HEK293 (cell line): ENCODE measurements around the gene FEM1A.

Experiments used
- CTCF ChIA-PET: fragments of 350-600 bp; formaldehyde crosslinking; extraction: SDS; loops from one replicate; lab custom pipeline; 2021; ENCODE audit warnings: antibody characterized with exemption; lab: Yijun Ruan, JAX
- POLR2A ChIA-PET: fragments of 300-600 bp; formaldehyde crosslinking; extraction: SDS; loops from one replicate; lab custom pipeline; 2020; ENCODE audit warnings: antibody characterized with exemption, inconsistent platforms; lab: Yijun Ruan, JAX
- H3K27ac ChIP-seq: fragments of 200-500 bp; sonication (Bioruptor generic); 2 replicates; pipeline ENCODE4 v1.5.1; 2014; ENCODE audit warnings: low read depth, low read length, control low read depth, inconsistent platforms; ENCODE audit errors: extremely low read depth
- H3K36me3 ChIP-seq, 2 experiments: fragments of 200-500 bp in 1 of 2; sonication (Bioruptor generic) in 1 of 2; 1 replicate in 1 of 2; 2 replicates in 1 of 2; pipeline ENCODE4 v1.5.1; 2014 to 2017; ENCODE audit warnings: inconsistent platforms in 2 of 2, low read length in 2 of 2; ENCODE audit not compliant: control insufficient read depth in 2 of 2, insufficient read depth in 1 of 2
- H3K4me1 ChIP-seq: fragments of 200-500 bp; sonication (Bioruptor generic); 2 replicates; pipeline ENCODE4 v1.5.1; 2014; ENCODE audit warnings: mild to moderate bottlenecking, low read length, inconsistent platforms; ENCODE audit not compliant: control insufficient read depth, insufficient read depth
- H3K4me3 ChIP-seq: 2 replicates; pipeline ENCODE4 v1.5.1; 2011; ENCODE audit warnings: low read depth, mild to moderate bottlenecking, control low read depth, low read length, moderate library complexity
- H3K9me3 ChIP-seq: fragments of 200-500 bp; sonication (Bioruptor generic); 2 replicates; pipeline ENCODE4 v1.5.1; 2014; ENCODE audit warnings: low read depth, low read length, inconsistent platforms; ENCODE audit not compliant: control insufficient read depth, insufficient read depth
- EGR2 ChIP-seq: fragments of 450-650 bp; formaldehyde crosslinking; IDR thresholded peaks from 2 replicates; pipeline ENCODE4 v1.5.1; 2016; ENCODE audit warnings: low read depth, missing biosample characterization, missing genetic modification characterization
- GLIS1 ChIP-seq: fragments of 450-650 bp; formaldehyde crosslinking; IDR thresholded peaks from 2 replicates; pipeline ENCODE4 v1.5.1; 2016; ENCODE audit warnings: missing biosample characterization, missing genetic modification characterization
- GLIS2 ChIP-seq: fragments of 450-650 bp; formaldehyde crosslinking; IDR thresholded peaks from 2 replicates; pipeline ENCODE4 v1.5.1; 2016; ENCODE audit warnings: missing biosample characterization, missing genetic modification characterization
- KLF9 ChIP-seq: fragments of 450-650 bp; formaldehyde crosslinking; IDR thresholded peaks from 2 replicates; pipeline ENCODE4 v1.5.1; 2016; ENCODE audit warnings: missing biosample characterization, missing genetic modification characterization, low read depth
- MYNN ChIP-seq: fragments of 450-650 bp; formaldehyde crosslinking; IDR thresholded peaks from 2 replicates; pipeline ENCODE4 v1.5.1; 2016; ENCODE audit warnings: missing biosample characterization, missing genetic modification characterization, borderline replicate concordance
- TCF7L2 ChIP-seq: IDR thresholded peaks from 2 replicates; pipeline ENCODE4 v1.6.1; 2011; ENCODE audit warnings: low read depth, mild to moderate bottlenecking, inconsistent platforms, low read length, moderate library complexity, borderline replicate concordance
- ZEB2 ChIP-seq: fragments of 450-650 bp; formaldehyde crosslinking; IDR thresholded peaks from 2 replicates; pipeline ENCODE4 v1.5.1; 2016; ENCODE audit warnings: missing biosample characterization, missing genetic modification characterization
- ZFP41 ChIP-seq: fragments of 450-650 bp; formaldehyde crosslinking; IDR thresholded peaks from 2 replicates; pipeline ENCODE4 v1.5.1; 2016; ENCODE audit warnings: missing biosample characterization, missing genetic modification characterization, borderline replicate concordance
- ZFP69B ChIP-seq: fragments of 450-650 bp; formaldehyde crosslinking; IDR thresholded peaks from 2 replicates; pipeline ENCODE4 v1.5.1; 2016; ENCODE audit warnings: missing biosample characterization, missing genetic modification characterization
- ZNF140 ChIP-seq: fragments of 450-650 bp; formaldehyde crosslinking; IDR thresholded peaks from 2 replicates; pipeline ENCODE4 v1.5.1; 2016; ENCODE audit warnings: missing biosample characterization, missing genetic modification characterization
- ZNF146 ChIP-seq: fragments of 450-650 bp; formaldehyde crosslinking; IDR thresholded peaks from 2 replicates; pipeline ENCODE4 v1.5.1; 2016; ENCODE audit warnings: missing biosample characterization, missing genetic modification characterization
- ZNF157 ChIP-seq: fragments of 450-650 bp; formaldehyde crosslinking; IDR thresholded peaks from 2 replicates; pipeline ENCODE4 v1.5.1; 2016; ENCODE audit warnings: missing biosample characterization, missing genetic modification characterization
- ZNF362 ChIP-seq: fragments of 450-650 bp; formaldehyde crosslinking; IDR thresholded peaks from 2 replicates; pipeline ENCODE4 v1.5.1; 2016; ENCODE audit warnings: missing biosample characterization, missing genetic modification characterization
- ZNF394 ChIP-seq: fragments of 450-650 bp; formaldehyde crosslinking; IDR thresholded peaks from 2 replicates; pipeline ENCODE4 v1.5.1; 2016; ENCODE audit warnings: missing biosample characterization, missing genetic modification characterization, mild to moderate bottlenecking, moderate library complexity, borderline replicate concordance
- ZNF398 ChIP-seq: fragments of 450-650 bp; formaldehyde crosslinking; IDR thresholded peaks from 2 replicates; pipeline ENCODE4 v1.5.1; 2017; ENCODE audit warnings: missing biosample characterization, missing genetic modification characterization
- ZNF513 ChIP-seq: fragments of 450-650 bp; IDR thresholded peaks from 2 replicates; pipeline ENCODE4 v1.5.1; 2018; ENCODE audit warnings: missing biosample characterization, missing genetic modification characterization
- ZNF514 ChIP-seq: fragments of 450-650 bp; formaldehyde crosslinking; IDR thresholded peaks from 2 replicates; pipeline ENCODE4 v1.5.1; 2016; ENCODE audit warnings: missing biosample characterization, missing genetic modification characterization
- ZNF529 ChIP-seq: fragments of 450-650 bp; formaldehyde crosslinking; IDR thresholded peaks from 2 replicates; pipeline ENCODE4 v1.5.1; 2017; ENCODE audit warnings: missing genetic modification characterization, missing biosample characterization; ENCODE audit not compliant: insufficient replicate concordance
- ZNF623 ChIP-seq: fragments of 450-650 bp; formaldehyde crosslinking; IDR thresholded peaks from 2 replicates; pipeline ENCODE4 v1.5.1; 2016; ENCODE audit warnings: missing biosample characterization, missing genetic modification characterization
- ZNF654 ChIP-seq: fragments of 450-650 bp; formaldehyde crosslinking; IDR thresholded peaks from 2 replicates; pipeline ENCODE4 v1.5.1; 2016; ENCODE audit warnings: low read depth, missing biosample characterization, missing genetic modification characterization
- ZNF660 ChIP-seq: fragments of 450-650 bp; IDR thresholded peaks from 2 replicates; pipeline ENCODE4 v1.5.1; 2018; ENCODE audit warnings: missing biosample characterization, mild to moderate bottlenecking, missing genetic modification characterization
- ZNF707 ChIP-seq: fragments of 450-650 bp; formaldehyde crosslinking; IDR thresholded peaks from 2 replicates; pipeline ENCODE4 v1.5.1; 2016; ENCODE audit warnings: missing biosample characterization, missing genetic modification characterization
- ZSCAN16 ChIP-seq: fragments of 450-650 bp; formaldehyde crosslinking; IDR thresholded peaks from 2 replicates; pipeline ENCODE4 v1.5.1; 2016; ENCODE audit warnings: missing biosample characterization, missing genetic modification characterization
- ZXDB ChIP-seq: fragments of 450-650 bp; formaldehyde crosslinking; IDR thresholded peaks from 2 replicates; pipeline ENCODE4 v1.5.1; 2016; ENCODE audit warnings: missing biosample characterization, missing genetic modification characterization
- TF ChIP-seq, protein P1 (sequence below): fragments of 450-650 bp; formaldehyde crosslinking; IDR thresholded peaks from 2 replicates; pipeline ENCODE4 v1.5.1; 2016; ENCODE audit warnings: missing biosample characterization, missing genetic modification characterization
- TF ChIP-seq, protein P2 (sequence below): fragments of 450-650 bp; formaldehyde crosslinking; IDR thresholded peaks from 2 replicates; pipeline ENCODE4 v1.5.1; 2016; ENCODE audit warnings: missing biosample characterization, missing genetic modification characterization

The FEM1A gene

GRCh38 chr19:4742723-4743646, 48.5 kb upstream of the FEM1A start (continued):
- TF ChIP-seq, protein P1, sequence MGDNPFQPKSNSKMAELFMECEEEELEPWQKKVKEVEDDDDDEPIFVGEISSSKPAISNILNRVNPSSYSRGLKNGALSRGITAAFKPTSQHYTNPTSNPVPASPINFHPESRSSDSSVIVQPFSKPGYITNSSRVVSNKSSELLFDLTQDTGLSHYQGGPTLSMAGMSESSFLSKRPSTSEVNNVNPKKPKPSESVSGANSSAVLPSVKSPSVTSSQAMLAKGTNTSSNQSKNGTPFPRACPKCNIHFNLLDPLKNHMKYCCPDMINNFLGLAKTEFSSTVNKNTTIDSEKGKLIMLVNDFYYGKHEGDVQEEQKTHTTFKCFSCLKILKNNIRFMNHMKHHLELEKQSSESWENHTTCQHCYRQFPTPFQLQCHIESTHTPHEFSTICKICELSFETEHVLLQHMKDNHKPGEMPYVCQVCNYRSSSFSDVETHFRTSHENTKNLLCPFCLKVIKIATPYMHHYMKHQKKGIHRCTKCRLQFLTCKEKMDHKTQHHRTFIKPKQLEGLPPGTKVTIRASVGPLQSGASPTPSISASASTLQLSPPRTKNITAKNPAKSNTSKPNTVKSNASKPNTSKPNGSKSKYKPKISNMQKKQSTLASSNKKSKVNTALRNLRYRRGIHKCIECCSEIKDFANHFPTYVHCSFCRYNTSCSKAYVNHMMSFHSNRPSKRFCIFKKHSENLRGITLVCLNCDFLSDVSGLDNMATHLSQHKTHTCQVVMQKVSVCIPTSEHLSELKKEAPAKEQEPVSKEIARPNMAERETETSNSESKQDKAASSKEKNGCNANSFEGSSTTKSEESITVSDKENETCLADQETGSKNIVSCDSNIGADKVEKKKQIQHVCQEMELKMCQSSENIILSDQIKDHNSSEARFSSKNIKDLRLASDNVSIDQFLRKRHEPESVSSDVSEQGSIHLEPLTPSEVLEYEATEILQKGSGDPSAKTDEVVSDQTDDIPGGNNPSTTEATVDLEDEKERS (tag by site-specific recombination), result no peak
- TF ChIP-seq ZNF146 (tag by site-specific recombination) (no peak), GLIS2 (no peak), ZNF623 (tag by site-specific recombination) (no peak), ZSCAN16 (tag by site-specific recombination) (no peak), ZNF529 (tag by site-specific recombination) (no peak), ZNF394 (tag by site-specific recombination) (no peak), ZNF362 (no peak), GLIS1 (tag by site-specific recombination) (peak; percentile 43), MYNN (tag by site-specific recombination) (no peak)

DNA sequence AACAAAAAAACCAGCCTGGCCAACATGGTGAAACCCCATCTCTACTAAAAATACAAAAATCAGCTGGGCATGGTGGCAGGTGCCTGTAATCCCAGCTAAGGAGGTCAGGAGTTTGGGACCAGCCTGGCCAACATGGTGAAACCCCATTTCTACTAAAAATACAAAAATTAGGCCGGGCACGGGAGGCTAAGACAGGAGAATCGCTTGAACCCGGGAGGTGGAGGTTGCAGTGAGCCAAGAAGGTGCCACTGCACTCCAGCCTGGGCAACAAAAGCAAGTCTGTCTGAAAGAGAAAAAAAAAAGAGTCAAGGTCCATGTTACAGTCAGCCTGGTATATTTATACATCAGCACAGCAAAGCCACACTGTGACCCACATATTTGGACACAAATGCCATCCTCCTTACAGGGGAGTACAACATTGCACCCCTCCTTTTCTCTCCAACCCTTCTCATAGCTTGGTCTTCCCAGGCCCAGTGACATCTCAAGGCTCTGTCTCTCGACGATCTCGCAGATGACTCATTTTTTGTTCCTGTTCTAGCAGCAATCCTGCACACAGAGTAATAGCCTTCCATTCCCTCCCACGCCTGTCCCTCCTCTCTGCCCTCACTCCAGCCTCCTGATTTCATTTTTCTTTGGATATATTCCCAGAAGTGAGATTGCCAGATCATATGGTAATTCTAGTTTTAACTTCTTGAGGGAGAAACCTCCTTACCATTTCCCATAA, 46.9 kb upstream of the FEM1A start:
- H3K4me3 ChIP-seq, result no peak overlapping the region
- H3K27ac ChIP-seq, result no peak overlapping the region
- ChIA-PET CTCF (interaction anchor here (1.5 to 3.0 kb wide), 2 partner anchors 13 to 46 kb away, joined by 4 to 15 read pairs; partner anchors contain the start of gene FEM1A), POLR2A (no interaction called here)
- H3K4me1 ChIP-seq, result no peaks in the 10 kb centered on the region
- no peaks in the 10 kb centered on the region for H3K9me3 ChIP-seq
- no peaks in the 10 kb centered on the region for H3K36me3 ChIP-seq
- TF ChIP-seq ZFP41 (tag by site-specific recombination), result no peak
- TF ChIP-seq ZNF398 (tag by site-specific recombination), result peak; percentile 86
- TF ChIP-seq TCF7L2, result no peak
- TF ChIP-seq ZNF513, result no peak
- no peak for TF ChIP-seq ZNF660 (tag by site-specific recombination)
- no peak for TF ChIP-seq ZNF514 (tag by site-specific recombination)
- no peak for TF ChIP-seq ZNF707 (tag by site-specific recombination)
- no peak for TF ChIP-seq ZXDB
- TF ChIP-seq, protein P2, sequence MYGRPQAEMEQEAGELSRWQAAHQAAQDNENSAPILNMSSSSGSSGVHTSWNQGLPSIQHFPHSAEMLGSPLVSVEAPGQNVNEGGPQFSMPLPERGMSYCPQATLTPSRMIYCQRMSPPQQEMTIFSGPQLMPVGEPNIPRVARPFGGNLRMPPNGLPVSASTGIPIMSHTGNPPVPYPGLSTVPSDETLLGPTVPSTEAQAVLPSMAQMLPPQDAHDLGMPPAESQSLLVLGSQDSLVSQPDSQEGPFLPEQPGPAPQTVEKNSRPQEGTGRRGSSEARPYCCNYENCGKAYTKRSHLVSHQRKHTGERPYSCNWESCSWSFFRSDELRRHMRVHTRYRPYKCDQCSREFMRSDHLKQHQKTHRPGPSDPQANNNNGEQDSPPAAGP (tag by site-specific recombination), result peak; percentile 72
- TF ChIP-seq ZNF157 (tag by site-specific recombination), result no peak
- TF ChIP-seq ZNF140 (tag by site-specific recombination), result no peak
- TF ChIP-seq ZEB2 (tag by site-specific recombination), result peak; percentile 62
- TF ChIP-seq ZFP69B (tag by site-specific recombination), result peak; percentile 62; the same call in 1 of the 2 replicates
- TF ChIP-seq KLF9 (tag by site-specific recombination), result no peak
- peak; percentile 54; the same call in 1 of the 2 replicates for TF ChIP-seq EGR2 (tag by site-specific recombination)
- TF ChIP-seq ZNF654 (tag by site-specific recombination), result no peak
